IMR-90 (cell line): Measurements from ENCODE around the gene MAGI2. TPM values are rescaled to one million over a fixed set of nuclear protein-coding genes. Genes with fewer than 3 reads are reported as not detected.

Experiments
- ATAC-seq: fragments of 200-7000 bp; cut with Tn5 transposase; 2 replicates; pipeline ENCODE4 v1.9.1; 2020; ENCODE audit warnings: low read depth, mild to moderate bottlenecking, moderate library complexity
- BruUV-seq: library from RNA; stranded (reverse); fragments of 400-500 nt; replicated peaks from 2 replicates; lab custom pipeline; 2021; lab: Mats Ljungman, UMichigan
- CTCF ChIA-PET: fragments of 300-600 bp; formaldehyde crosslinking; extraction: SDS; loops from one replicate; lab custom pipeline; 2021; ENCODE audit warnings: antibody characterized with exemption; lab: Yijun Ruan, JAX
- POLR2A ChIA-PET: fragments of 300-600 bp; sonication (Branson Sonifier 250); formaldehyde crosslinking; loops from one replicate; lab custom pipeline; 2022; ENCODE audit warnings: antibody characterized with exemption; ENCODE audit not compliant: unreplicated experiment; lab: Charles Lee
- DNase-seq: peaks from one replicate; pipeline ENCODE4 v3.0.0; 2013
- H2AFZ ChIP-seq: replicated peaks from 2 replicates; pipeline ENCODE3; 2013; ENCODE audit warnings: low read length, mild to moderate bottlenecking; ENCODE audit not compliant: poor library complexity
- H2AK5ac ChIP-seq: 2 replicates; pipeline ENCODE4 v1.6.1; 2013; ENCODE audit warnings: low read depth, low read length, inconsistent platforms
- H2AK9ac ChIP-seq: replicated peaks from 2 replicates; pipeline ENCODE3; 2013; ENCODE audit warnings: mild to moderate bottlenecking, low read depth, low read length, moderate library complexity; ENCODE audit not compliant: poor library complexity
- H2BK120ac ChIP-seq: 2 replicates; pipeline ENCODE4 v1.6.1; 2013; ENCODE audit warnings: low read depth, low read length, inconsistent platforms
- H2BK15ac ChIP-seq: 3 replicates; pipeline ENCODE4 v1.6.1; 2013; ENCODE audit warnings: low read depth, low read length, inconsistent platforms
- H2BK20ac ChIP-seq: 2 replicates; pipeline ENCODE4 v1.6.1; 2013; ENCODE audit warnings: low read depth, mild to moderate bottlenecking, inconsistent platforms, low read length, moderate library complexity
- H2BK5ac ChIP-seq: 2 replicates; pipeline ENCODE4 v1.6.1; 2013; ENCODE audit warnings: mild to moderate bottlenecking, low read depth, low read length, inconsistent platforms; ENCODE audit not compliant: poor library complexity, severe bottlenecking
- H3K14ac ChIP-seq: replicated peaks from 2 replicates; pipeline ENCODE4 v1.6.1; 2013; ENCODE audit warnings: low read depth, low read length, inconsistent platforms
- H3K18ac ChIP-seq: 2 replicates; pipeline ENCODE4 v1.6.1; 2013; ENCODE audit warnings: low read depth, low read length, control low read depth
- H3K23ac ChIP-seq: 2 replicates; pipeline ENCODE4 v1.6.1; 2013; ENCODE audit warnings: low read depth, low read length, inconsistent platforms
- H3K27ac ChIP-seq: 2 replicates; pipeline ENCODE4 v1.5.1; 2013; ENCODE audit warnings: mild to moderate bottlenecking, control low read depth, low read length; ENCODE audit not compliant: insufficient read depth
- H3K27me3 ChIP-seq: 2 replicates; pipeline ENCODE4 v1.6.1; 2013; ENCODE audit warnings: low read length; ENCODE audit not compliant: control insufficient read depth, insufficient read depth
- H3K36me3 ChIP-seq: 2 replicates; pipeline ENCODE4 v1.6.1; 2013; ENCODE audit warnings: low read length, mixed read lengths; ENCODE audit not compliant: control insufficient read depth, insufficient read depth
- H3K4ac ChIP-seq: 2 replicates; pipeline ENCODE4 v1.6.1; 2013; ENCODE audit warnings: low read depth, low read length, inconsistent platforms
- H3K4me1 ChIP-seq: 2 replicates; pipeline ENCODE4 v1.6.1; 2013; ENCODE audit warnings: low read length, mixed read lengths; ENCODE audit not compliant: control insufficient read depth, insufficient read depth
- H3K4me2 ChIP-seq: 2 replicates; pipeline ENCODE4 v1.6.1; 2013; ENCODE audit warnings: low read depth, mild to moderate bottlenecking, control low read depth, low read length, moderate library complexity
- H3K4me3 ChIP-seq: 2 replicates; pipeline ENCODE4 v1.5.1; 2013; ENCODE audit warnings: low read depth, mild to moderate bottlenecking, control low read depth, low read length, moderate library complexity; ENCODE audit not compliant: insufficient read depth
- H3K56ac ChIP-seq: 2 replicates; pipeline ENCODE4 v1.6.1; 2013; ENCODE audit warnings: low read length, inconsistent platforms; ENCODE audit not compliant: insufficient read depth; ENCODE audit errors: extremely low read depth
- H3K79me1 ChIP-seq, 2 experiments: 2 replicates each; pipeline ENCODE4 v1.6.1; 2013; ENCODE audit warnings: low read length in 2 of 2, inconsistent platforms in 1 of 2, low read depth in 1 of 2
- H3K9ac ChIP-seq: 2 replicates; pipeline ENCODE4 v1.6.1; 2013; ENCODE audit warnings: low read depth, low read length, control low read depth
- H3K9me1 ChIP-seq: 2 replicates; pipeline ENCODE4 v1.6.1; 2013; ENCODE audit warnings: low read length, inconsistent platforms; ENCODE audit not compliant: insufficient read depth
- H3K9me3 ChIP-seq: 2 replicates; pipeline ENCODE4 v1.6.1; 2013; ENCODE audit warnings: low read length; ENCODE audit not compliant: control insufficient read depth, insufficient read depth
- H4K20me1 ChIP-seq: 2 replicates; pipeline ENCODE4 v1.6.1; 2013; ENCODE audit warnings: low read length, inconsistent platforms; ENCODE audit not compliant: insufficient read depth
- H4K5ac ChIP-seq: 2 replicates; pipeline ENCODE4 v1.6.1; 2013; ENCODE audit warnings: mild to moderate bottlenecking, low read depth, low read length, control low read depth
- H4K8ac ChIP-seq, 2 experiments: 2 replicates each; pipeline ENCODE4 v1.6.1; 2013; ENCODE audit warnings: low read depth in 2 of 2, low read length in 2 of 2, control low read depth in 1 of 2, inconsistent platforms in 1 of 2
- H4K91ac ChIP-seq: 2 replicates; pipeline ENCODE4 v1.6.1; 2013; ENCODE audit warnings: low read depth, low read length, inconsistent platforms; ENCODE audit not compliant: insufficient read depth
- MAZ ChIP-seq: IDR thresholded peaks from 2 replicates; pipeline ENCODE4 v1.6.1; 2012; ENCODE audit warnings: low read depth, mild to moderate bottlenecking, low read length, improper control_type of control experiment, moderate library complexity, borderline replicate concordance
- POLR2A ChIP-seq: IDR thresholded peaks from 2 replicates; pipeline ENCODE4 v1.6.1; 2012; ENCODE audit warnings: mild to moderate bottlenecking, low read depth, low read length
- RAD21 ChIP-seq: IDR thresholded peaks from 2 replicates; pipeline ENCODE4 v1.6.1; 2012; ENCODE audit warnings: low read length, improper control_type of control experiment
- RCOR1 ChIP-seq: IDR thresholded peaks from 2 replicates; pipeline ENCODE4 v1.6.1; 2012; ENCODE audit warnings: mild to moderate bottlenecking, low read length, improper control_type of control experiment; ENCODE audit not compliant: insufficient replicate concordance
- WGBS, 2 experiments: methylation state at CpG; one replicate each; pipeline versions ENCODE4 v1.1.5 to v1.1.7; 2013; ENCODE audit warnings: missing lambda C conversion rate in 2 of 2; ENCODE audit not compliant: insufficient read length in 1 of 2; ENCODE audit errors: extremely low coverage in 2 of 2; 5-methylcytosine and 5-hydroxymethylcytosine counted together
- dilution Hi-C: fragments of 300-500 bp; cut with HindIII; formaldehyde crosslinking; loops from one replicate; pipeline ENCODE4 v1.14.3; 2018; ENCODE audit warnings: low sequenced_read_pairs; ENCODE audit not compliant: unreplicated experiment
- in situ Hi-C: fragments of 300-500 bp; cut with MboI; formaldehyde crosslinking; loops from 3 replicates; pipeline ENCODE4 v1.14.3; 2019; ENCODE audit warnings: low sequenced_read_pairs, inconsistent platforms, mixed read lengths
- intact Hi-C: fragments of 100-400 bp; cut with micrococcal nuclease; formaldehyde crosslinking; loops from 2 replicates; pipeline ENCODE4 v1.10.0; 2022
- polyA plus RNA-seq, 3 experiments: library from polyadenylated mRNA; depleted of rRNA; stranded (reverse); fragments of >200 nt; gene quantifications; 2 replicates each; pipeline ENCODE4 v1.2.3, GENCODE V29; 2012; ENCODE audit warnings: low replicate concordance in 1 of 3
- total RNA-seq: library from RNA; depleted of rRNA; stranded (reverse); fragments of >200 nt; gene quantifications from 2 replicates; pipeline ENCODE4 v1.2.3, GENCODE V29; 2012

The MAGI2 gene
- total and polyA plus RNA-seq, 2 of the 4 experiments (the other 2 are of a cell fraction): 2.5 to 17.9 TPM

- TF ChIP-seq MAZ (no peak), RCOR1 (no peak)
These were observed 1433.2 kb downstream of the MAGI2 start (continued) for GRCh38 chr7:78020136-78020873.

GRCh38 chr7:78019447-78020135 is 1433.9 kb downstream of the MAGI2 start:
- H2AK9ac ChIP-seq: peak overlapping the region; percentile 60
- WGBS, 2 experiments: 3% methylated on average over 35 of the region's 88 CpGs; no CpG with 5 or more reads in 1 of the 2 experiments

More at GRCh38 chr7:78019447-78020135, 1433.9 kb downstream of the MAGI2 start:
- dilution Hi-C loops (no loop called here), in situ Hi-C loops (no loop called here), intact Hi-C loops (loop anchor here (1.0 to 10.0 kb wide), 8 partner anchors 79 to 1255 kb away; no protein-coding TSS in a partner anchor)
- DNase-seq (peak; percentile 73), ATAC-seq (peak; percentile 93)
- Histone ChIP-seq H4K91ac (peak overlapping the region; percentile 66), H3K36me3 (no peaks in the 10 kb centered on the region), H3K4me3 (peak overlapping the region; percentile 78), H4K5ac (peak overlapping the region; percentile 86), H2AFZ (peak overlapping the region; percentile 94), H2BK5ac (peak overlapping the region; percentile 74), H2AK5ac (no peak overlapping the region), H3K14ac (peak overlapping the region; percentile 60; the same call in 1 of the 2 replicates), H3K4ac (peak overlapping the region; percentile 92; the same call in 1 of the 2 replicates), H2BK120ac (no peak overlapping the region), H4K8ac (peak overlapping the region; percentile 23 to 91; a peak in 3 of 4 replicates), H3K23ac (peak overlapping the region; percentile 48; the same call in 1 of the 2 replicates), H3K27me3 (no peaks in the 10 kb centered on the region), H3K9me1 (no peaks in the 10 kb centered on the region; the same call in 1 of the 2 replicates), H4K20me1 (no peaks in the 10 kb centered on the region), H3K27ac (peak overlapping the region; percentile 92), H3K9ac (peak overlapping the region; percentile 83), H3K56ac (no peak overlapping the region), H3K79me1 (peaks cover 0 to 13% of the 10 kb centered on the region in 2 experiments; a peak in 2 of 4 replicates), H2BK20ac (no peak overlapping the region), H3K9me3 (no peaks in the 10 kb centered on the region), H3K4me2 (peak overlapping the region; percentile 85), H3K18ac (peak overlapping the region; percentile 42; the same call in 1 of the 2 replicates), H3K4me1 (peaks cover 5% of the 10 kb centered on the region), H2BK15ac (peak overlapping the region; percentile 29; the same call in 1 of the 3 replicates)
- ChIA-PET POLR2A (interaction anchor here (0.6 kb wide), 1 partner anchor 475 kb away, joined by 3 read pairs; no protein-coding TSS in a partner anchor), CTCF (no interaction called here)
- BruUV-seq: no TSS peak
- no peak for TF ChIP-seq RAD21
- TF ChIP-seq POLR2A: peak; percentile 40; the same call in 1 of the 2 replicates
